Nephron progenitor cell (in vitro differentiated cells): Measurements from ENCODE around the gene FSTL3.

Experiments
- DNase-seq: peaks from one replicate; pipeline ENCODE4 v3.0.0; 2021
- H3K27ac Mint-ChIP-seq: 2 replicates; pipeline ENCODE4 v1.8.0; 2021; ENCODE audit warnings: mild to moderate bottlenecking, moderate library complexity, mixed read lengths
- H3K27me3 Mint-ChIP-seq: 2 replicates; pipeline ENCODE4 v1.8.0; 2021; ENCODE audit warnings: mild to moderate bottlenecking, low read depth, mixed read lengths; ENCODE audit not compliant: poor library complexity
- H3K36me3 Mint-ChIP-seq: 2 replicates; pipeline ENCODE4 v1.8.0; 2021; ENCODE audit warnings: low read depth, mixed read lengths
- H3K4me1 Mint-ChIP-seq: 2 replicates; pipeline ENCODE4 v1.8.0; 2021; ENCODE audit warnings: mixed read lengths
- H3K4me3 Mint-ChIP-seq: 2 replicates; pipeline ENCODE4 v1.8.0; 2021; ENCODE audit warnings: mild to moderate bottlenecking, moderate library complexity, mixed read lengths
- H3K9me3 Mint-ChIP-seq: 2 replicates; pipeline ENCODE4 v1.8.0; 2021; ENCODE audit warnings: mild to moderate bottlenecking, moderate library complexity, mixed read lengths
- TF ChIP-seq, protein P1 (sequence below): fragments of 200-600 bp; sonication (generic); IDR thresholded peaks from 2 replicates; pipeline ENCODE4 v1.5.0; 2021; ENCODE audit warnings: antibody characterized with exemption

The FSTL3 gene

GRCh38 chr19:686589-687297, 10.6 kb downstream of the FSTL3 start:
- TF ChIP-seq, protein P1, sequence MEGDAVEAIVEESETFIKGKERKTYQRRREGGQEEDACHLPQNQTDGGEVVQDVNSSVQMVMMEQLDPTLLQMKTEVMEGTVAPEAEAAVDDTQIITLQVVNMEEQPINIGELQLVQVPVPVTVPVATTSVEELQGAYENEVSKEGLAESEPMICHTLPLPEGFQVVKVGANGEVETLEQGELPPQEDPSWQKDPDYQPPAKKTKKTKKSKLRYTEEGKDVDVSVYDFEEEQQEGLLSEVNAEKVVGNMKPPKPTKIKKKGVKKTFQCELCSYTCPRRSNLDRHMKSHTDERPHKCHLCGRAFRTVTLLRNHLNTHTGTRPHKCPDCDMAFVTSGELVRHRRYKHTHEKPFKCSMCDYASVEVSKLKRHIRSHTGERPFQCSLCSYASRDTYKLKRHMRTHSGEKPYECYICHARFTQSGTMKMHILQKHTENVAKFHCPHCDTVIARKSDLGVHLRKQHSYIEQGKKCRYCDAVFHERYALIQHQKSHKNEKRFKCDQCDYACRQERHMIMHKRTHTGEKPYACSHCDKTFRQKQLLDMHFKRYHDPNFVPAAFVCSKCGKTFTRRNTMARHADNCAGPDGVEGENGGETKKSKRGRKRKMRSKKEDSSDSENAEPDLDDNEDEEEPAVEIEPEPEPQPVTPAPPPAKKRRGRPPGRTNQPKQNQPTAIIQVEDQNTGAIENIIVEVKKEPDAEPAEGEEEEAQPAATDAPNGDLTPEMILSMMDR: no peak
- Mint-ChIP-seq H3K27ac (no peak overlapping the region), H3K36me3 (no peaks in the 10 kb centered on the region), H3K9me3 (no peaks in the 10 kb centered on the region), H3K4me3 (no peak overlapping the region), H3K27me3 (peaks cover 8% of the 10 kb centered on the region), H3K4me1 (peaks cover 17% of the 10 kb centered on the region)
- DNase-seq: no peak

- Mint-ChIP-seq H3K36me3 (no peaks in the 10 kb centered on the region), H3K27ac (no peak overlapping the region), H3K4me1 (peaks cover 14% of the 10 kb centered on the region), H3K9me3 (no peaks in the 10 kb centered on the region), H3K4me3 (no peak overlapping the region), H3K27me3 (peaks cover 8% of the 10 kb centered on the region)
- no peak for DNase-seq
- TF ChIP-seq, protein P1: no peak
These were observed 11.5 kb downstream of the FSTL3 start for GRCh38 chr19:687569-688166.

DNA sequence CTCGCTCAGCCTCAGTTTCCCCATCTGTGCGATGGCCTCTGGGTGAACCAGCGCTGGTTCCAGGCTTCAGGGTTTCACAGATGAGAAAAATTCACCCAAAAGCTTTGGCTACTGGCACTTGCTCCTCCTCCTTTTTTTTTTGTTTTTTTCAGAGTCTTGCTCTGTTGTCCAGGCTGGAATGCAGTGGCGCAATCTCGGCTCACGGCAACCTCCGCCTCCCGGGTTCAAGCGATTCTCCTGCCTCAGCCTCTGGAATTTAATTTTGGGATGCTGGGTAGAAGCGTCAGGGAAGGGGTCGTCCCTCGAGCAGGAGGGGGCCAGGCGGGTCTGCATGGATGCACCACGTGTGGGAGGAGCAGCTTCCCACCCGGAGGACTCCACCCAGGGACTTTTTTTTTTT, 12.0 kb downstream of the FSTL3 start:
- no peaks in the 10 kb centered on the region for H3K9me3 Mint-ChIP-seq
- no peak overlapping the region for H3K4me3 Mint-ChIP-seq
- DNase-seq: no peak
- TF ChIP-seq, protein P1: no peak
- H3K36me3 Mint-ChIP-seq: no peaks in the 10 kb centered on the region
- peaks cover 8% of the 10 kb centered on the region for H3K27me3 Mint-ChIP-seq
- peaks cover 14% of the 10 kb centered on the region for H3K4me1 Mint-ChIP-seq
- H3K27ac Mint-ChIP-seq: no peak overlapping the region

DNA sequence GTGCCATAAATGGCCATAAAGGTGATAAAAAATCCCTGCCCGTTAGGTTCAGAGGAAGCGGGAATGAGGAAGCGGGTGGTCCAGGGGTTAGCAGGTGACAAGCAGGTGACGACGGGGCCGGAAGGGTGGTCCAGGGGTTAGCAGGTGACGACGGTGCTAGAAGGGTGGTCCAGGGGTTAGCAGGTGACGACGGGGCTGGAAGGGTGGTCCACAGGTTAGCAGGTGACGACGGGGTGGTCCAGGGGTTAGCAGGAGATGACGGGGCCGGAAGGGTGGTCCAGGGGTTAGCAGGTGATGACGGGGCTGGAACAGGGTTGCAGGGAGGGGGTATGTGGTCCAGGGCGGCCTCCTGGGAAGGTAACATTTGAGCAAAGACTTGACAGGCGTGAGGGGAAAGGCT, 12.8 kb downstream of the FSTL3 start:
- no peak for DNase-seq
- Mint-ChIP-seq H3K4me3 (no peak overlapping the region), H3K9me3 (no peaks in the 10 kb centered on the region), H3K27ac (no peak overlapping the region), H3K27me3 (peaks cover 4% of the 10 kb centered on the region), H3K36me3 (no peaks in the 10 kb centered on the region), H3K4me1 (peaks cover 14% of the 10 kb centered on the region)
- TF ChIP-seq, protein P1: no peak

DNA sequence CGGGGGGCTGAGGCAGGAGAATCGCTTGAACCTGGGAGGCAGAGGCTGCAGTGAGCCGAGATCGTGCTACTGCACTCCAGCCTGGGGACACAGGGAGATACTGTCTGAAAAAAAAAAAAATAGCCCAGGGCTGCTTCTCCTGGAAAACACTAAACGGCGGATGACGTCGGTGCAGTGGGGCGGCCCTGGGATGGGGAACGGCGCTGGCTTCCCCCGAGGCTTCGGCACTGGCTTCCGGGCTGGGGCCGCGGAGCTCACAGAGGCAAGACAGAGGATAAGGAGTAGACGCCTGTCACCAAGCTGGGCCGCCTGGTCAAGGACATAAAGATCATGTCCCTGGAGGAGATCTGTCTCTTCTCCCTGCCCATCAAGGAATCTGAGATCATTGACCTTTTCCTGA, 14.0 kb downstream of the FSTL3 start:
- no peak overlapping the region for H3K27ac Mint-ChIP-seq
- no peak overlapping the region for H3K4me3 Mint-ChIP-seq
- peaks cover 4% of the 10 kb centered on the region for H3K27me3 Mint-ChIP-seq
- no peak for DNase-seq
- peaks cover 14% of the 10 kb centered on the region for H3K4me1 Mint-ChIP-seq
- no peaks in the 10 kb centered on the region for H3K9me3 Mint-ChIP-seq
- TF ChIP-seq, protein P1: no peak
- H3K36me3 Mint-ChIP-seq: no peaks in the 10 kb centered on the region
